HG02973 (cell line): ENCODE data around the gene CXCL1.

Experiments
- ATAC-seq: cut with Tn5 transposase; IDR thresholded peaks from one replicate; pipeline ENCODE4 v1.9.1; 2021; ENCODE audit warnings: moderate library complexity; ENCODE audit not compliant: unreplicated experiment

CXCL1 gene

DNA sequence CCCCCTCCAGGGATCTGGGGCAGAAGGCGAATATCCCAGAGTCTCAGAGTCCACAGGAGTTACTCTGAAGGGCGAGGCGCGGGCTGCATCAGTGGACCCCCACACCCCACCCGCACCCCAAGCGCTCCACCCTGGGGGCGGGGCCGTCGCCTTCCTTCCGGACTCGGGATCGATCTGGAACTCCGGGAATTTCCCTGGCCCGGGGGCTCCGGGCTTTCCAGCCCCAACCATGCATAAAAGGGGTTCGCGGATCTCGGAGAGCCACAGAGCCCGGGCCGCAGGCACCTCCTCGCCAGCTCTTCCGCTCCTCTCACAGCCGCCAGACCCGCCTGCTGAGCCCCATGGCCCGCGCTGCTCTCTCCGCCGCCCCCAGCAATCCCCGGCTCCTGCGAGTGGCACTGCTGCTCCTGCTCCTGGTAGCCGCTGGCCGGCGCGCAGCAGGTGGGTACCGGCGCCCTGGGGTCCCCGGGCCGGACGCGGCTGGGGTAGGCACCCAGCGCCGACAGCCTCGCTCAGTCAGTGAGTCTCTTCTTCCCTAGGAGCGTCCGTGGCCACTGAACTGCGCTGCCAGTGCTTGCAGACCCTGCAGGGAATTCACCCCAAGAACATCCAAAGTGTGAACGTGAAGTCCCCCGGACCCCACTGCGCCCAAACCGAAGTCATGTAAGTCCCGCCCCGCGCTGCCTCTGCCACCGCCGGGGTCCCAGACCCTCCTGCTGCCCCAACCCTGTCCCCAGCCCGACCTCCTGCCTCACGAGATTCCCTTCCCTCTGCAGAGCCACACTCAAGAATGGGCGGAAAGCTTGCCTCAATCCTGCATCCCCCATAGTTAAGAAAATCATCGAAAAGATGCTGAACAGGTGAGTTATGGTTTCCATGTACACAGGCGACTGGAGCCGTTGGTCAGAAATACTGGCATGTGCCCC lies at the start of gene CXCL1:
TSS of gene CXCL1 (plus strand) at position 264 of the 926 bp plus-strand sequence. CDS start at position 342, 78 bp downstream.
- no peak for ATAC-seq

DNA sequence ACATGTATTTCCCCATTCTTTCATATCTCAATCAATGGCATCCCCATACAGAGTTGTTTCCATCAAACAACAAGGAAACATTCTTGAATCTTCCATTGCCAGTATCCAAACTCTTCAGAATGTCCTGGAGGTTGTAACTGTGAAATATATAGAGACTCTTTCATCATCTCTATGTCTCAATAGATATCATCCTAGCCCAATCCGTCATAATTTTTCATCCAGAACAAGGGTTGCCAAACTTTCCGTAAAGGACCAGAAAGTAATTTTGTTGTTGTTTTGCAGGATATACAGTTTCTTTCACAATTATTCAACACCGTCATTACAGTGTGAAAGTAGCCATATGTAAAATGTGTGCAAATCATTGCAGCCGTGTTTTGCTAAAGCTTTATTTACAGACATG lies 47.9 kb upstream of the CXCL1 start:
- no peak for ATAC-seq

DNA sequence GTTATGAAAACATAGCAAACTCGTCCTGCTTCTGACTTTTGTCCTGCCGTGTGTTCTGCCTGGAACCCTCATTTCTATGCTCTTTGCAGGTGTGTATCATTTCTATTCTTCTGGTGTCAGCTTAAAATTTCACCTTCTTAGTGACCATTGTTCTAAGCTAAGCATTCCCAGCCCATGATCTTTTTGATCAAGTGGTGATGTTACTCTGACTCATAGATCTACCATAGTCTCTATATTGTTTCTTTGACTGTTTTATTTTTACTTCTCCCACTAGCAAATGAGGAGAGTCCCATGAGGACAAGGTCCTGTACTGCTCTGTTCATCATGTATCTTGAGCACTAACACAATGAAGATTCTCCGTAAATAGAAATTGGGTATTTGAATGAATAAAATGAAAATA lies 46.8 kb upstream of the CXCL1 start:
- no peak for ATAC-seq

DNA sequence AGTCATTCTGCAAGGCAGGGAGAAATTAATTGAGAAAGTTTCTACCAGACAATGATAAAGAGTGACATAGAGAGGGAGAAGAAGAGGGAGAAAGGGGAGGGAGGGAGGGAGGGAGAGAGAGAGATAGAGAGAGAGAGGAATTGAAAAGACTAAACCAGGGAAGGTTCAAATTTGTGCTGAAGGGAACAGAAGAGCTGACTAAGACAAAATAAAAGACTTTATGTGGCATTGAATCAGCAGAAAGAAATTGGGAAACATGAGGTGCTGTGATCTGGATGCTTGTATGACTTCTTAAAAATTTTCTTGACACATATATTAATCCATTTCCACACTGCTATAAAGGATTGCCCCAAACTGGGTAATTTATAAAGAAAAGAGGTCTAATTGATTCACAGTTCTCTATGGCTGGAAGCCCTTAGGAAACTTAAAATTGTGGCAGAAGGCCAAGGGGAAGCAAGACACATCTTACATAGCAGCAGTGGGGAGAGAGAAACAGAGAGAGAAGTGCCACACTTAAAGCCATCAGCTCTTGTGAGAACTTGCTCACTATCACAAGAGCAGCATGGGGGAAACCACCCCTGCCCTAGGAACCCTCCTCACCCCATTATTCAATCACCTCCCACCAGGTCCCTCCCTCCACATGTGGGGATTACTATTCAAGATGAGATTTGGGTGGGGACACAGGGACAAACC lies 46.2 kb upstream of the CXCL1 start:
- no peak for ATAC-seq

DNA sequence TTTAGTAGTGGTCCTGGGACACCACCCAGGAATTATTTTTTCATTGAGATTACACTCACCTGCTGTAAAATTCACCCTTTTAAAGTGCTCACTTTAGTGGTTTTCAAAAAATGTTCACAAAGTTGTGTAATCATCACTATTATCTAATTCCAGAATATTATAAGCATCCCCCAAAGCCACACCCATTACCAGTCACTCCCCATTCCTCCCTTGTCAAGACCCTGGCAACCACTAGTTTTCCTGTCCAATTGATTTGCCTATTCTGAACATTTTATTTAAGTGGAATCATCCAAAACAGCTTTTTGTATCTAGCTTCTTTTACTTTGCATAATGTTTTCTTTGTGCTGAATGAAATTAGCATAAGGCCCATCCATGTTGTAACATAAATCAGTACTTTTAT lies 45.4 kb upstream of the CXCL1 start:
- no peak for ATAC-seq

DNA sequence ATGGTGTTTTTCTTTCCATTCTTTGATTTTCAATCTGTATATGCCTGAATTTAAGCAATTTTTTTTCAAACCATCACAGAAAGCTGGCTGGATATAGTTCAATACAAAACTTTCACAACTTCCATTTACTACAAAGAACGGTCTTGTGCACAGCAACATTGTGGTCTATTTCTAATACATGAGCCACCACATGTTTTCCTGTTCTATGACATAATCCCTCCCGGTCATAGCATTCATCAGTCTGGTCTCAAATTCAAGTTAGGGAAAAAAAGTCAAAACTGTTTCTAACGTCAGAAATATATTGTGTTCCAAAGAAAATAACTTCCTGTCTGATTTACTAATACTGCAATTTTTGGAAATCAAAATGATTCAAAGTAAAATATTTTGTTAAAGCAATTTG lies 40.2 kb upstream of the CXCL1 start:
- no peak for ATAC-seq

DNA sequence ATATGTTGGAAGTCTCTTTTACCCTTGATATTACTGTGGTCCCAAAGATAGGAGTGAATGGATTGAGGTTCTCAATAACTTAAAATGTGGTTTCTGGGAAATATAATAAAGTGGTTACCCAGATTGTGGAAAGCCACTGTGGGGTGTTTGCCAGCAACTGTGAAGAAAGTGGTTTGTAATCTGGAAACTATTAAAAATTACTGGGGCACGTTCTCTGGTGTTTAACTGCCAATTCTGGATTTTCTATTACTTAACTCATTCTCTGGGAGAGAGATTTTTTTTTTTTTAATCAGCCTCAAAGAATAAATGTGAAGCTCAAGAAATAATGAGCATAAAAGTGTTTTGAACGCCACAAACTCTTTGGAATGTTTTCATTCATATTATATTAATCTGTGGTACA lies 37.6 kb upstream of the CXCL1 start:
- no peak for ATAC-seq

DNA sequence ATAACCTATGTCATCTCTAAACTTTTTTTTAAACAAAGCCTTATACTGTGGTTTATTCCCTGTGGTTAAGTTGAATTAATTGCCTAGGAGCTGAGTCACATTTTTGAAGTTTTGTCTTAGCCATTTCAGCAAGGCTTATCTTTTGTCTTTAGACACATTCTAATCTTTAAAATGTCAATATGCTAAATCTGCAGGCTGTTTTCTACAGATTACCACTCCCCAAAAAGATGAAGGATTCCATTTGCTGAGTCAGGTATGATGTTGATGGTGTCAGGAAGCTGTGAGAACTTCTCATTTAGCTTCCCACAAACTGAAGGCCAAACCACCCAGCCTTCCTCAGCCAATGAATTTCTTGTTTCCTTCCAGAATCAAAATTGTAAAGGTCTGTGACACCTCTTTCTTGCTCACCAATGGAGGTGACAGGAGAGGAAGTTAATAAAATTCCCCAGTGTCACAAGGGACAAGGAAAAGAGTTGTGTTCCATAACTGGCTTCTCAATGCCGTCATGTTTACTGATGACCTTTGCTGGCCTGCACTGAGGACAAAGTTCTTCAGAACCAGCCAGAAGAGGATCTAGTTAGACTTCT lies 36.4 kb upstream of the CXCL1 start:
- ATAC-seq, result no peak

DNA sequence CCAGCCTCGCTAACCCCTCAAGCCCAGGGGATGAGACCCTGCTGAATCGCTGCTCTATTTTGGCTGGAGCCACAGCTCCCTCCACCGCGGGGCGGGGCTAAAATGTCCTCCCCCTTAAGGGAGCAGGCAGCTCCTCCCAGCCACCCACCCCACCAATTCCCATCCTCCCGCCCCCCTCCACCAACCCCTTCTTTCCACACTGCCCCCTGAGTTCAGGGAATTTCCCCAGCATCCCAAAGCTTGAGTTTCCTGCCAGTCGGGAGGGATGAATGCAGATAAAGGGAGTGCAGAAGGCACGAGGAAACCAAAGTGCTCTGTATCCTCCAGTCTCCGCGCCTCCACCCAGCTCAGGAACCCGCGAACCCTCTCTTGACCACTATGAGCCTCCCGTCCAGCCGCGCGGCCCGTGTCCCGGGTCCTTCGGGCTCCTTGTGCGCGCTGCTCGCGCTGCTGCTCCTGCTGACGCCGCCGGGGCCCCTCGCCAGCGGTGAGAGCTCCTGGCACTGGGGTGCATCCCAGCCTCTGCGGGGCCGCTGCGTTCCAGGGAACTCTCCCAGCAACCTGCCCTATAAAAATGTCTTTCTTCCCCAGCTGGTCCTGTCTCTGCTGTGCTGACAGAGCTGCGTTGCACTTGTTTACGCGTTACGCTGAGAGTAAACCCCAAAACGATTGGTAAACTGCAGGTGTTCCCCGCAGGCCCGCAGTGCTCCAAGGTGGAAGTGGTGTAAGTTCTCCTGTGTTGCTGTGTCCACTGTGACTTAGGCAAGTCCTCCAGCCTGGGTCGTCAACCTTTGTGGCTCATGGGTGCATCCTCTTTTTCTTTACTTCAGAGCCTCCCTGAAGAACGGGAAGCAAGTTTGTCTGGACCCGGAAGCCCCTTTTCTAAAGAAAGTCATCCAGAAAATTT lies 32.6 kb upstream of the CXCL1 start, which contains the start of gene CXCL6:
TSS of gene CXCL6 (plus strand) at position 306 of the 907 bp plus-strand sequence. CDS start at position 379, 73 bp downstream.
- ATAC-seq, result no peak

DNA sequence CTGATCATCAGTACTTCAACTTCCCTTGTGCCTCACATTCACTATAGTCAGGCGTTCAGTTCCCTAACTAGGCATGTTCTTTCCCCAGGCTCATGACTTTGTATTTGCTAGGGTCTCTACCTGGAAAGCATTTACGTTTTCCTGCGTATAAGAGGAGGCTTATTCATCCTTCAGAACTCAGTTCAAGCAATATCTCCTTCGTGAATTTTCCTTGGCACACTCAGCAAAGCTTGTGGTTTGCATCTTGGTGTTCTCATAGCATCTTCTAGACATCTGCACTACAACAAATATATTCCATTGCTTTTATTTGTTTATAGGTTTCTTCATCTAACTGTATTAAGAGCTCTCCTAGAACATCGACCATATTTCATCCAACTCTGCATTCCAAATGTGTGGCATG lies 30.1 kb upstream of the CXCL1 start:
- ATAC-seq, result no peak

DNA sequence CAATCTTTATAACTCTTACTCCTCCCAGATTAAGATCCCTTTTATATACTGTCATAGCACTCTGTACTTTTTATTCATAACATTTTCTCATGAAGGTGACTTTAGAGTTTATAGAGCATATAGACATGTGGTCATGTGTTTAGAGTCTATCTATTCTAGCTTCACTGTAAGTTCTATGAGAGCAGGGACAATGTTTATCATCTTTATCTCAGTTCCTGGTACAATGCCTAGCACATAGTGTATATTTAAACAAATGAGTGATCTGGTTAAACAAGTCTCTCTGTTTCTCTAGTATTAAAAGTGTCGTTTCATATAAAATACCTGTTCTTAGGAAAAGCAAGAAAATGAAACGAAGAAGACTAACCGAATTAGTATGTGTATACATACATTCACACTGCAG lies 29.5 kb upstream of the CXCL1 start:
- no peak for ATAC-seq

DNA sequence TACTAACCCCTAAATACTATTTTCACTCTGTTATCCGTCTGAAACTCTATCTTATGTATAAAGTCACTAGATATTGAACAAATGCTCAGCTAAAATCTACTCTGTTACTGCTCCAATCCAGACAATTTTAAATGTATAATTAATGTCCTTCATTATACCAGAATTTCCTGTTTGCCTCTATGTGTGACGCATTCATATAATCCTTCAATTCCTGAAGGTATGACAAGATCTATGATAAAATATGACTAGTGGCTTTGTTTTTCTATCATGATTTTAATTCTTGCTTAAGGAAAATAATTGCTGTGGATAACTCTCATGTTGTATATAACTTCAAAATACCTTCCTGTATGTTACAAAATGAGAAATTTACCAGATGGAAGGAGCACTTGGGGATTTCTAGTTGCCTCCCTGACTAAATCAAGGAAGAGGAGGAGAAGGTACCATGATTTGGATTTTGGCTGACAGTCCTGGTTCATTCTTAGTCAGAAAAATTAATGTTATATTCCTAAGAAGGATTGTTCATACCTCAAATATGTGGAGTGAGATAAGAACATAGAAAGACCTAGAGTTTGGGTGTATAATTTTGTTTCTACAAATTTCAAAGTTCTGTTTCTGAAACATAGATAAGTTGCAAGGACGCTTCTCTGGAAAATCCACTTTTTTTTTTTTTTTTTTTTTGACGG lies 27.8 kb upstream of the CXCL1 start:
- ATAC-seq, result no peak

DNA sequence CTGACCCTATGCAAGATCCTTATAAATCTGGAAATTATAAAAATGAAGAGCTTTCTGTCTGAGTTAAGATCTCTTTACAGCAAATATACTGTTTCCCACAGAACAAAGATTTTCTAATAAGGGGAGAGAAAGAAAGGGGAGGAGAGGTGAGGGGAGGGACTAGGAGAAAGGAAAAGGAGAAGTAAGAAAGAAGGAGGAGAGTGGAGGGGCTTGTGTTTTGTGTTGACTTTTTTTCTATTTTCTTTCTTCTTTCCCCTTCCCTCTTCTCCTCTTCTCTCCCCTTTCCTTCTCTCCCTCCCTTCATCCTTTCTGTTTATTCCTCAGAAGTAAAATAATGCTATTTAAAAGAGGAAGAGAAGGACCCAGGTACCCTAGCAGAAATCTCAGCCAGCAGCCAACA lies 26.5 kb upstream of the CXCL1 start:
- no peak for ATAC-seq

DNA sequence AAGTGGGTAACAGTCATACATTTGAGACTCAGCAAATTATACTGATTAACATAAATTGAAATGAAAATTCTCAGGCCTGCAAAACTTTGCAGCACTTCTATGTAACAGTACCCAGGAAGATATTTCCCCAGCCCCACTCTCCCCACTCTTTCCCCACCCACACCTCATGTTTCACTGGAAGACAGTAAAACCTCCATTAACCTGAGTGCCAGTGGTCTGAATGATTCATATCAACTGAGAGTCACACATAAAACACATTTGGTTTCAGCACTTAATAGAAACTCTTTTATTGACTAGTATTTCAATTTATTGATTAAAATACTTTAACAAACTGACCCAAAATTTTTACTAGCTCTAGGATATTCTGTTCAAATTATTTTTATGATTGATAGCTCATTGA lies 25.8 kb upstream of the CXCL1 start:
- no peak for ATAC-seq

DNA sequence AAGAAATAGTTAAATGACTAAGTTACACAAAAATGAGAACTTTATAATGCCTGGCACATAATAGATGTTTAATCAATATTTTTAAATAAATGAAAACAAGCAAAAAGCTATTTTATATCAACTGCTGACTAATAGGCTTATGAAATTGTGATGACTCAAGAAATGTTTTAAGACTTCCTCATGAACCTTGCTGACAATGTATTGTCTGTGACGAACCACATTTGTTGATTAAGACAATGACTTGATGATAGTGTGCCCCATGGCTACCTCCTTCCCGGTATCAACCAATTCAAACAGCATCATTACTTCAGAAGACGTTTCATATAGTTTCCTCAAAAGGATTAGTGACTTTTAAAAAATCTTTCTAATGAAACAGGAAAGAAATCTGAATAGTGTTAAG lies 24.8 kb upstream of the CXCL1 start:
- no peak for ATAC-seq

DNA sequence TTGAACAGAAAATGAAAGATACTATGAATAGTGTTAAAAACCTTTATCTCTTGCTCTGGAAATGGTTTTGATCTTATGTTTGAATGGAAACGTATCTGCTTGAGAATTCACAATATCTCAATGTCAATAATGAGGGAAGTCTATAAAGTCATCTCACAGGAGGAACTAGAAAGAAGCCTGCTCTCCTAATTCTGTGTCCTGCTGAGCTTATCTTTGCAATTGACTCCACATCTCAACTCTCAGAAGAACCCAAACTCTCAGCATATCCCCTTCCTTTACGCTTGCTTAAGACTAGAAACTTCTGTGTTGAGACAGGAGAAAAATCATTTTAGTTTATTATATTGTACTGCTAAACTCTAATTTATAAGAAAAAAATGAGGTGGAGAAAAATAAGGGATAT lies 24.4 kb upstream of the CXCL1 start:
- no peak for ATAC-seq

DNA sequence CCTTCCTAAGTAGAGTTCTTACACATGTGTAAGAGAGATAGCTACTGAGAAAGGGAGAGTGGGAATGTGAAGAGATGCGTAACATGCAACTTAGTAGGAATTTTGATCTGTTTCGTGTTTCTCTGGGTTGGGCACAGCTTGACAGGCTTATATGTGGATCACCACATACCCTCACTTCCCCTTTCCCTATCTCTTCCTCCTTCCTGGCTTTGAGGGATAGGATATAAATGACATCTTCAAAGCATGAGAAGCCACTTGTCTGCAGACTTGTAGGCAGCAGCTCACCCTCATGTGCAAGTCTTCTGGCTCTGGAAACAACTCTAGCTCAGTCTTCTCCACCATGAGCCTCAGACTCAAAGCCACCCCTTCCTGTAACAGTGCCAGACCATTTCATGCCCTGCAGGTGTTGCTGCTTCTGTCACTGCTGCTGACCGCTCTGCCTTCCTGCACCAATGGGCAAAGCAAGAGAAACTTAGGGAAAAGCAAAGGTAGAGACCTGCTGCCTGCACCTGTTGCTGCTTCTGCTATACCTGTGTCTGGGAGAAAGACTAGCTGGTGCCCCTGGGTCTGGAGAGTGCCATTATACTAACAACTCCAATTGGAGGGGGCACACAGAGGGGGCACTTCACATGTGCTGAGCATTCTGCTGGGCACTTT lies 21.5 kb upstream of the CXCL1 start:
- ATAC-seq, result no peak

DNA sequence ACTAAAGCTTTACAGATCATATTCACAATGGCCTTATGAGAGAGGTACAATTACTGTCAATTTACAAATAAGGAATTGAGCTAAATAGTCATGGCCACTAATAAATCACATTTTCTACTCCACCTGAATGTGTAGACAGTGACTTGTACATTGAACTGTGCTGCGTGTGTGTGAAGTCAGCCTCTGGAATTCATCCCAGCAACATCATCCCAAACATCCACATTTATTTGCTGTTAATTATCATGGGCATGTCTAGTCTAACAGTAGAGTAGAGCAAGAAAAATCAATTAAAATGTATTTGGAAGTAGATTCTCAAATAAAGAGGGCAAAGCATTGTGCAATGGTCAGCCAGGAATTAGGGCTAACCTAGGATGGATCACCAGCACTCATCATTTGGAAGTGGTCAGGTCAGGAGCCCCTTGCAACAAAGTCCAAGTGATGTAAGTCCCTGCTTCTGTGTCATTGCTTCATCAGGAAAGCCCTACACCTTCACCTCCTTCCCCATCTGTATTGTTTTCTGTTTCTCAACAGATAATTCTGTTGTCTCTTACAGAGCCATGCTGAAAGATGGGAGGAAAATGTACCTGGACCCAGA lies 20.9 kb upstream of the CXCL1 start:
- ATAC-seq, result no peak

DNA sequence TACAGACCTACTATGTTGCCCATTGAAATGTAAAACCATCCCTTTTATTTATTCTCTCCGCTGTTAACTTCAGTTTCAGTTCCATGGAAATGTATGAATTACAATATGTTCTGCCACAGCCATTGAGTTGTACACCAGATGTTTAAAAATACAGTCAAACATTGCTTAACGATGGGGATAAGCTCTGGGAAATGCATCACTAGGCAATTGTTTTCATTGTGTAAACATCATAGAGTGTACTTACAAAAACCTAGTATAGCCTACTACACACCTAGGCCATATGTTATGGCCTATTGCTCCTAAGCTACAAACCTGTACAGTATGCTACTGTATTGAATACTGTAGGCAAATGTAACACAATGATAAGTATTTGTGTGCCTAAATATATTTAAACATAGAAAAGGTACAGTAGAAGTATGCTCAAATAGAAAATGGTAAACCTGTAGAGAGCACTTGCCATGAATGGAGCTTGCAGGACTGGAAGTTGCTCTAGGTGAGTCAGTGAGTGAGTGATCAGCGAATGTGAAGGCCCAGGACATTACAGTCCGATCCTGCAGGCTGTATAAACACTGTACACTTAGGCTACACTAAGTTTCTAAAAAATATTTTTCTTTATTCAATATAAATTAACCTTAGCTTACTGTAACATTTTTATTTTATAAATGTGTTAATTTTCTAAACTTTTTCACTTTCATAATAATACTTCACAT lies 18.8 kb upstream of the CXCL1 start:
- no peak for ATAC-seq
